Measurements from ENCODE around the gene GMPS.
"Not testable (repeated sequence)": the region's sequence is repeated elsewhere in the genome, so short reads cannot be mapped to it uniquely, and the experiment has no call there.

GMPS gene

DNA sequence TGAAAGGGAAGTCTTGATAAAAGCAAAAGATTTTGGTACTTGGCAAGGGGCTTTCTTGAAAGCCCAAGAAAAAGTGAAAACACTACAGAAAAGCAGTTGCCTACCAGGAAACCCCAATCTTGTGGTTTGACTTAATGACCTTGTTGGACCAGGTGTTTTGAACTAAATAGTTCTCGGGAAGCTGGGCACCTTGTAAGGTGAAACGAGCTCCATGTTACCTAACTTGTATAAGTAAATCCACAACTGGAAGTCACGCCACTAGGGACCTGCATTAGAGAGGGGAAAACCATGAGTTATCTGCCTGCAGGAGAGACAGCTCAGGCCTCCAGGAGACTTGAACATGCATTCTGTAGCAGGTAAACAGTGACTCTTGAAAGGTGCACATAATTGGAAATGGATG, 88.2 kb downstream of the GMPS start:
- Histone ChIP-seq H3K9me3 (no peaks in the 10 kb centered on the region), H3K4me1 (peaks cover 0 to 13% (median 0%) of the 10 kb centered on the region in 4 donors), H3K27me3 (no peaks in the 10 kb centered on the region), H3K4me3 (no peak overlapping the region), H3K27ac (no peak overlapping the region), H3K36me3 (no peaks in the 10 kb centered on the region)
- DNase-seq: no peak
- intact Hi-C loops (cut with DNase I; ENCODE audit: low total_unique reads): no loop called here
- TF ChIP-seq, protein P1, sequence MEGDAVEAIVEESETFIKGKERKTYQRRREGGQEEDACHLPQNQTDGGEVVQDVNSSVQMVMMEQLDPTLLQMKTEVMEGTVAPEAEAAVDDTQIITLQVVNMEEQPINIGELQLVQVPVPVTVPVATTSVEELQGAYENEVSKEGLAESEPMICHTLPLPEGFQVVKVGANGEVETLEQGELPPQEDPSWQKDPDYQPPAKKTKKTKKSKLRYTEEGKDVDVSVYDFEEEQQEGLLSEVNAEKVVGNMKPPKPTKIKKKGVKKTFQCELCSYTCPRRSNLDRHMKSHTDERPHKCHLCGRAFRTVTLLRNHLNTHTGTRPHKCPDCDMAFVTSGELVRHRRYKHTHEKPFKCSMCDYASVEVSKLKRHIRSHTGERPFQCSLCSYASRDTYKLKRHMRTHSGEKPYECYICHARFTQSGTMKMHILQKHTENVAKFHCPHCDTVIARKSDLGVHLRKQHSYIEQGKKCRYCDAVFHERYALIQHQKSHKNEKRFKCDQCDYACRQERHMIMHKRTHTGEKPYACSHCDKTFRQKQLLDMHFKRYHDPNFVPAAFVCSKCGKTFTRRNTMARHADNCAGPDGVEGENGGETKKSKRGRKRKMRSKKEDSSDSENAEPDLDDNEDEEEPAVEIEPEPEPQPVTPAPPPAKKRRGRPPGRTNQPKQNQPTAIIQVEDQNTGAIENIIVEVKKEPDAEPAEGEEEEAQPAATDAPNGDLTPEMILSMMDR (IDR thresholded peaks at IDR 0.05): no peak

DNA sequence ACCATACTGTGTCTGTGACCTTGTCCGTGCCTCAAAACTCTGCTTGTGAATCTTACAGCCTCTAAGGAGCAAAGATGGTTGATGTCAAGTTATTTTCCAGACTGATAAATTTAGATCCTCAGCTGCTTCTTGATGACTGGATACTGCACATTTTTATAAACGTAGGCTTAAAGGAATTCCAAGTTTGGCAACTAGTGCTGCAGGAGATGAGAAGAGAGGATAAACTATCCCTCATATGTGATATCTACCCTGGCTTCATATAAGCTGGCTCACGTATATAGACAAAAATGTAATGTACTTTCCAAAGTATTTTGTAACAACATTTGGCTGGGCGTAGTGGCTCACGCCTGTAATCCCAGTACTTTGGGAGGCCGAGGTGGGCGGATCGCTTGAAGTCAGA, 89.6 kb downstream of the GMPS start:
- no peak for DNase-seq
- Histone ChIP-seq H3K9me3 (no peaks in the 10 kb centered on the region), H3K4me1 (peaks cover 0 to 23% (median 2%) of the 10 kb centered on the region in 4 donors), H3K27me3 (no peaks in the 10 kb centered on the region), H3K4me3 (no peak overlapping the region), H3K27ac (no peak overlapping the region), H3K36me3 (no peaks in the 10 kb centered on the region)
- intact Hi-C loops (cut with DNase I; ENCODE audit: low total_unique reads): no loop called here
- TF ChIP-seq, protein P1 (IDR thresholded peaks at IDR 0.05): no peak

DNA sequence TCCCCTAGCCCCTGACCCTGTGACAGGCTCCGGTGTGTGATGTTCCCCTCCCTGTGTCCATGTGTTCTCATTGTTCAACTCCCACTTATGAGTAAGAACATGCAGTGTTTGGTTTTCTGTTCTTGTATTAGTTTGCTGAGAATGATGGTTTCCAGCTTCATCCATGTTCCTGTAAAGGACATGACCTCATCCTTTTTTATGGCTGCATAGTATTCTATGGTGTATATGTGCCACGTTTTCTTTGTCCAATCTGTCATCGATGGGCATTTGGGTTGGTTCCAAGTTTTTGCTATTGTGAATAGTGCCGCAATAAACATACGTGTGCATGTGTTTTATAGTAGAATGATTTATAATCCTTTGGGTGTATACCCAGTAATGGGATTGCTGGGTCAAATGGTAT, 90.6 kb downstream of the GMPS start:
- H3K9me3 ChIP-seq; H3K4me3 ChIP-seq; H3K36me3 ChIP-seq; DNase-seq; H3K27ac ChIP-seq; intact Hi-C loops (cut with DNase I; ENCODE audit: low total_unique reads); H3K27me3 ChIP-seq: not testable (repeated sequence)
- H3K4me1 ChIP-seq: peaks cover 0 to 23% (median 2%) of the 10 kb centered on the region in 4 donors

DNA sequence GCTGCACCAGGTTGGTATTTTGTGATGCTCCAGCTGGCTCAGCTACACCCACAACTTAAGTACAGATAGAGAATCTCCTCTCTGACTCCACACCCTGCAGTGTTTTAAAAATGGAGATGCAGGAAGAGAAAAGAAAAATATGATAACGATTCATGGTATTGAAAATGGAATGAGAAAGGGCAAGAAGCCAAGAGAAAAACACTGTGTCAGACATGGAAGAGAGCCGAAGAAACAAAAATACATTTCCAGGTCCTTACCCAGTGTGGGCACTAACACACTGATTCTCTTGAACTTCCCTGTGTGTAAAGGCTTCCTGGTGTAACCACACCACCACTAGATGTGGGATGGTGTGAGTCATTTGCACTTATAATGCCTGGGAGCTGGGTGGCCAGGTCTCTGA, 93.1 kb downstream of the GMPS start:
- H3K4me3 ChIP-seq: no peak overlapping the region
- H3K27me3 ChIP-seq: no peaks in the 10 kb centered on the region
- H3K4me1 ChIP-seq: peaks cover 0 to 23% (median 2%) of the 10 kb centered on the region in 4 donors
- H3K36me3 ChIP-seq: no peaks in the 10 kb centered on the region
- intact Hi-C loops (cut with DNase I; ENCODE audit: low total_unique reads): no loop called here
- H3K27ac ChIP-seq: no peak overlapping the region
- no peaks in the 10 kb centered on the region for H3K9me3 ChIP-seq
- TF ChIP-seq, protein P1 (IDR thresholded peaks at IDR 0.05): no peak
- no peak for DNase-seq

DNA sequence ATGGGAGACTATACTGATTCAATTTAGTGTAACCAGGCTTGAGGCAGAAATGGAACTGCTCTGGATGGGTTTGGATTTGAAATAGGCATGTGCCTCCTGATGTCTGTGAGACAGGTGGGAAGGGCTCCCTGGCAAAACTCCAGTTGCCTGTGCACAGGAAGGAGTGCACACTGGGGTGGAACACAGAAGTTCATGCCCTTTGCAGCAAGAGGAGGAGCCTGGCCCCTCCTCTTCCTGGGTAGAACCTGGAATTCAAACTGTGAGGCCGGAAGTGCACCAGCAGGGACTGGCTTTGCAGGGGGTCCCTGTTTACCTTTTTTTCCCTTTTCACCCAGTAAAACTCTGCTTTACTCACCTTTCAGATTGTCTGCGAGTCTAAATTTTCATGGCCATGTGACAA, 99.9 kb downstream of the GMPS start:
- TF ChIP-seq, protein P1 (IDR thresholded peaks at IDR 0.05): no peak
- no peak overlapping the region for H3K27ac ChIP-seq
- H3K9me3 ChIP-seq: peaks cover 0 to 5% (median 0%) of the 10 kb centered on the region in 3 donors
- no peaks in the 10 kb centered on the region for H3K4me1 ChIP-seq
- H3K4me3 ChIP-seq: no peak overlapping the region
- intact Hi-C loops (cut with DNase I; ENCODE audit: low total_unique reads): no loop called here
- H3K27me3 ChIP-seq: no peaks in the 10 kb centered on the region
- no peak for DNase-seq
- no peaks in the 10 kb centered on the region for H3K36me3 ChIP-seq

DNA sequence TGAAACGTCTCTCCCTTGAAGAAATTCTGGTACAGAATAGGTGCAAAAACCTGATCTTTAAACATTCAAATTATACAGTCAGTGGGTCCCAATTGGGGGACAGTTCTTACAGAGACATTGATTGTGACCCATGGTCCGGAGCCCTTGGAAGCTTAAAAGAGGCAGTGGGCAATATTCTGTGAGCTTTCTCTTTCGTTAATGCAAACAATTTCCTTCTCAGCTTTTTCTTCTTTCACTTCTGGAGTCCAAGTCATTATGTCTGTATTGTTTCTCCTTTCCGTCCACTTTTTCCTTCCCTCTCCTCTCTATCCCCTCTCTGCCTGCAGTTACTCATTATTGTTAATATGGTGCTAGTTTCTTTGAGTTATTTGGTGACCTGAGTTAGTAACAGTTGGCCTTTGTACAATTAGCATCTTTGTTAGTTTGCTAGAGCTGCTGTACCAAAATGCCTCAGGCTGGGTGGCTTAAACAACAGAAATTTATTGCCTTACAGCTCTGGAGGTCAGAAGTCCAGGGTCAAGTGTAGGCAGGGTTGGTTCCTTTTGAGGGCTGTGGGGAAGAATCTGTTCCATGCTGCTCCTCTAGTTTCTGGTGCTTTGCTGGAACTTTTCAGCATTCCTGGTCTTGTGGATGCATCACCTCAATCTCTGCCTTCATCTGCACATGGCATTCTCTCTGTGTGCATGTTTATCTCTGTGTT, 102.6 kb downstream of the GMPS start:
- intact Hi-C loops (cut with DNase I; ENCODE audit: low total_unique reads): no loop called here
- peaks cover 0 to 5% (median 0%) of the 10 kb centered on the region in 3 donors for H3K9me3 ChIP-seq
- DNase-seq: no peak
- TF ChIP-seq, protein P1 (IDR thresholded peaks at IDR 0.05): no peak
- H3K36me3 ChIP-seq: no peaks in the 10 kb centered on the region
- H3K27ac ChIP-seq: no peak overlapping the region
- no peaks in the 10 kb centered on the region for H3K27me3 ChIP-seq
- H3K4me1 ChIP-seq: peaks cover 0 to 5% (median 0%) of the 10 kb centered on the region in 4 donors
- no peak overlapping the region for H3K4me3 ChIP-seq

All from tibial artery (tissue), 4 donors.